ENCODE results near the gene ITIH2.

- TF ChIP-seq CTCF (IDR thresholded peaks at IDR 0.05; ENCODE audit: borderline replicate concordance, extremely low read depth, low read length, poor library complexity, severe bottlenecking) (no peak), EZH2 (IDR thresholded peaks at IDR 0.05; ENCODE audit: borderline replicate concordance, low read depth, low read length, severe bottlenecking) (no peak)
Measured at GRCh38 chr10:7766241-7766640, 63.1 kb downstream of the ITIH2 start.
